Measurements from ENCODE around the gene PMAIP1. TPM values are rescaled to one million over a fixed set of nuclear protein-coding genes. Genes with fewer than 3 reads are reported as not detected.
A peak's percentile ranks its signal among the peaks of the same experiment; 100 is the strongest.

The PMAIP1 gene
- total and polyA plus RNA-seq, 9 of the 15 experiments (the other 6 are each of a cell fraction or from before 2014, with no cell fraction given) = 8.0 to 22.9 (median 14.9) TPM

DNA sequence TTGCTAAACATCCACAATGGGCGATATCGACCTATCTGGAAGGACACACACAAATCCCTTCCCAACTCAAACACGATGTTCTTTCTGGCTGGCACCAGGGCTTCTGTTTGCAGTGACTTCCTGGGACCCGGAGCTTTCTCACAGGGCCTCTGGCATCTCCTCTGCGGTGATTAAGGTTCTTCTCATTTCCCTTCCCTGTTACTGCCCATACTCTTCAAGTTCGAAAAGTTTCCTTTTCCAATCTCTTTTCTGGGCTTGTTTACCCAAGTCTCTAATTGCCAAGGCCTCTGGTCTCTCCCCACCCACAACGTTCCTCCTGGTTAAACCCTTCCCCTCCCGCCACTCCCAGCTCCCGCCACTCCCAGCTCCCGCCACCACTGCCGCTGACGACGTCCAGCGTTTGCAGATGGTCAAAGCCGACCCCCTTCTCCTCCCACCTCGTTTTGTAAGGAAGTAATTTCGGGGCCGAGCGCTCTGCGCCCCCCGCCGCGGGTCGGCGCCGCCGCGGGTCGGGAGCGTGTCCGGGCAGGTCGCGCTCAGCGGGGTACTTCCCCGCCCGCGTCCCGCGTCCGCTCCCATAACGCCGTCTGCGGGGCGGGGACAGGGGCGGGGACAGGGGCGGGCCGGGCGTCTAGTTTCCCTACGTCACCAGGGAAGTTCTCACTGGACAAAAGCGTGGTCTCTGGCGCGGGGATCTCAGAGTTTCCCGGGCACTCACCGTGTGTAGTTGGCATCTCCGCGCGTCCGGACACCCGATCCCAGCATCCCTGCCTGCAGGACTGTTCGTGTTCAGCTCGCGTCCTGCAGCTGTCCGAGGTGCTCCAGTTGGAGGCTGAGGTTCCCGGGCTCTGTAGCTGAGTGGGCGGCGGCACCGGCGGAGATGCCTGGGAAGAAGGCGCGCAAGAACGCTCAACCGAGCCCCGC is at the start of gene PMAIP1 (continued):
- TF ChIP-seq, protein P1, sequence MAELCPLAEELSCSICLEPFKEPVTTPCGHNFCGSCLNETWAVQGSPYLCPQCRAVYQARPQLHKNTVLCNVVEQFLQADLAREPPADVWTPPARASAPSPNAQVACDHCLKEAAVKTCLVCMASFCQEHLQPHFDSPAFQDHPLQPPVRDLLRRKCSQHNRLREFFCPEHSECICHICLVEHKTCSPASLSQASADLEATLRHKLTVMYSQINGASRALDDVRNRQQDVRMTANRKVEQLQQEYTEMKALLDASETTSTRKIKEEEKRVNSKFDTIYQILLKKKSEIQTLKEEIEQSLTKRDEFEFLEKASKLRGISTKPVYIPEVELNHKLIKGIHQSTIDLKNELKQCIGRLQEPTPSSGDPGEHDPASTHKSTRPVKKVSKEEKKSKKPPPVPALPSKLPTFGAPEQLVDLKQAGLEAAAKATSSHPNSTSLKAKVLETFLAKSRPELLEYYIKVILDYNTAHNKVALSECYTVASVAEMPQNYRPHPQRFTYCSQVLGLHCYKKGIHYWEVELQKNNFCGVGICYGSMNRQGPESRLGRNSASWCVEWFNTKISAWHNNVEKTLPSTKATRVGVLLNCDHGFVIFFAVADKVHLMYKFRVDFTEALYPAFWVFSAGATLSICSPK (IDR thresholded peaks at IDR 0.05; ENCODE audit: borderline replicate concordance) = no peak
- TF ChIP-seq PYGO2 (tag; IDR thresholded peaks at IDR 0.05) = no peak
- no peak for TF ChIP-seq ZNF23 (CRISPR knock-in tag; IDR thresholded peaks at IDR 0.05)
- TF ChIP-seq, protein P2, sequence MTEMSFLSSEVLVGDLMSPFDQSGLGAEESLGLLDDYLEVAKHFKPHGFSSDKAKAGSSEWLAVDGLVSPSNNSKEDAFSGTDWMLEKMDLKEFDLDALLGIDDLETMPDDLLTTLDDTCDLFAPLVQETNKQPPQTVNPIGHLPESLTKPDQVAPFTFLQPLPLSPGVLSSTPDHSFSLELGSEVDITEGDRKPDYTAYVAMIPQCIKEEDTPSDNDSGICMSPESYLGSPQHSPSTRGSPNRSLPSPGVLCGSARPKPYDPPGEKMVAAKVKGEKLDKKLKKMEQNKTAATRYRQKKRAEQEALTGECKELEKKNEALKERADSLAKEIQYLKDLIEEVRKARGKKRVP (CRISPR knock-in tag; IDR thresholded peaks at IDR 0.05) = no peak
- TF ChIP-seq, protein P3, sequence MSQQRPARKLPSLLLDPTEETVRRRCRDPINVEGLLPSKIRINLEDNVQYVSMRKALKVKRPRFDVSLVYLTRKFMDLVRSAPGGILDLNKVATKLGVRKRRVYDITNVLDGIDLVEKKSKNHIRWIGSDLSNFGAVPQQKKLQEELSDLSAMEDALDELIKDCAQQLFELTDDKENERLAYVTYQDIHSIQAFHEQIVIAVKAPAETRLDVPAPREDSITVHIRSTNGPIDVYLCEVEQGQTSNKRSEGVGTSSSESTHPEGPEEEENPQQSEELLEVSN (IDR thresholded peaks at IDR 0.05; ENCODE audit: borderline replicate concordance in 1 of 2, extremely low read depth in 1 of 2, insufficient read depth in 1 of 2, insufficient read length in 1 of 2, low read depth in 1 of 2, low read length in 1 of 2, poor library complexity in 1 of 2, severe bottlenecking in 1 of 2) = peak; percentile 69 to 87
- TF ChIP-seq, protein P4, sequence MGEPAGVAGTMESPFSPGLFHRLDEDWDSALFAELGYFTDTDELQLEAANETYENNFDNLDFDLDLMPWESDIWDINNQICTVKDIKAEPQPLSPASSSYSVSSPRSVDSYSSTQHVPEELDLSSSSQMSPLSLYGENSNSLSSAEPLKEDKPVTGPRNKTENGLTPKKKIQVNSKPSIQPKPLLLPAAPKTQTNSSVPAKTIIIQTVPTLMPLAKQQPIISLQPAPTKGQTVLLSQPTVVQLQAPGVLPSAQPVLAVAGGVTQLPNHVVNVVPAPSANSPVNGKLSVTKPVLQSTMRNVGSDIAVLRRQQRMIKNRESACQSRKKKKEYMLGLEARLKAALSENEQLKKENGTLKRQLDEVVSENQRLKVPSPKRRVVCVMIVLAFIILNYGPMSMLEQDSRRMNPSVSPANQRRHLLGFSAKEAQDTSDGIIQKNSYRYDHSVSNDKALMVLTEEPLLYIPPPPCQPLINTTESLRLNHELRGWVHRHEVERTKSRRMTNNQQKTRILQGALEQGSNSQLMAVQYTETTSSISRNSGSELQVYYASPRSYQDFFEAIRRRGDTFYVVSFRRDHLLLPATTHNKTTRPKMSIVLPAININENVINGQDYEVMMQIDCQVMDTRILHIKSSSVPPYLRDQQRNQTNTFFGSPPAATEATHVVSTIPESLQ (CRISPR knock-in tag; IDR thresholded peaks at IDR 0.05) = no peak; the same call in 1 of the 2 replicates
- no peak for TF ChIP-seq CBX8 (IDR thresholded peaks at IDR 0.05; ENCODE audit: borderline replicate concordance, extremely low read depth, low read depth, low read length, poor library complexity, severe bottlenecking)
- TF ChIP-seq, protein P5, sequence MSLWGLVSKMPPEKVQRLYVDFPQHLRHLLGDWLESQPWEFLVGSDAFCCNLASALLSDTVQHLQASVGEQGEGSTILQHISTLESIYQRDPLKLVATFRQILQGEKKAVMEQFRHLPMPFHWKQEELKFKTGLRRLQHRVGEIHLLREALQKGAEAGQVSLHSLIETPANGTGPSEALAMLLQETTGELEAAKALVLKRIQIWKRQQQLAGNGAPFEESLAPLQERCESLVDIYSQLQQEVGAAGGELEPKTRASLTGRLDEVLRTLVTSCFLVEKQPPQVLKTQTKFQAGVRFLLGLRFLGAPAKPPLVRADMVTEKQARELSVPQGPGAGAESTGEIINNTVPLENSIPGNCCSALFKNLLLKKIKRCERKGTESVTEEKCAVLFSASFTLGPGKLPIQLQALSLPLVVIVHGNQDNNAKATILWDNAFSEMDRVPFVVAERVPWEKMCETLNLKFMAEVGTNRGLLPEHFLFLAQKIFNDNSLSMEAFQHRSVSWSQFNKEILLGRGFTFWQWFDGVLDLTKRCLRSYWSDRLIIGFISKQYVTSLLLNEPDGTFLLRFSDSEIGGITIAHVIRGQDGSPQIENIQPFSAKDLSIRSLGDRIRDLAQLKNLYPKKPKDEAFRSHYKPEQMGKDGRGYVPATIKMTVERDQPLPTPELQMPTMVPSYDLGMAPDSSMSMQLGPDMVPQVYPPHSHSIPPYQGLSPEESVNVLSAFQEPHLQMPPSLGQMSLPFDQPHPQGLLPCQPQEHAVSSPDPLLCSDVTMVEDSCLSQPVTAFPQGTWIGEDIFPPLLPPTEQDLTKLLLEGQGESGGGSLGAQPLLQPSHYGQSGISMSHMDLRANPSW (CRISPR knock-in tag; IDR thresholded peaks at IDR 0.05) = no peak
- no peak for TF ChIP-seq ZNF175 (CRISPR knock-in tag; IDR thresholded peaks at IDR 0.05; ENCODE audit: low read depth)
- no peak for TF ChIP-seq ZNF507 (tag; conservative IDR thresholded peaks at IDR 0.05)
- TF ChIP-seq POLR2H (tag; IDR thresholded peaks at IDR 0.05; ENCODE audit: low read depth) = peak; percentile 91
- TF ChIP-seq, protein P6, sequence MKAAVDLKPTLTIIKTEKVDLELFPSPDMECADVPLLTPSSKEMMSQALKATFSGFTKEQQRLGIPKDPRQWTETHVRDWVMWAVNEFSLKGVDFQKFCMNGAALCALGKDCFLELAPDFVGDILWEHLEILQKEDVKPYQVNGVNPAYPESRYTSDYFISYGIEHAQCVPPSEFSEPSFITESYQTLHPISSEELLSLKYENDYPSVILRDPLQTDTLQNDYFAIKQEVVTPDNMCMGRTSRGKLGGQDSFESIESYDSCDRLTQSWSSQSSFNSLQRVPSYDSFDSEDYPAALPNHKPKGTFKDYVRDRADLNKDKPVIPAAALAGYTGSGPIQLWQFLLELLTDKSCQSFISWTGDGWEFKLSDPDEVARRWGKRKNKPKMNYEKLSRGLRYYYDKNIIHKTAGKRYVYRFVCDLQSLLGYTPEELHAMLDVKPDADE (conservative IDR thresholded peaks at IDR 0.05; ENCODE audit: control insufficient read depth, low read depth, low read length) = no peak
- TF ChIP-seq DACH1 (IDR thresholded peaks at IDR 0.05; ENCODE audit: partially characterized antibody) = no peak
